ENCODE measurements around the gene NNMT.

The NNMT gene

DNA sequence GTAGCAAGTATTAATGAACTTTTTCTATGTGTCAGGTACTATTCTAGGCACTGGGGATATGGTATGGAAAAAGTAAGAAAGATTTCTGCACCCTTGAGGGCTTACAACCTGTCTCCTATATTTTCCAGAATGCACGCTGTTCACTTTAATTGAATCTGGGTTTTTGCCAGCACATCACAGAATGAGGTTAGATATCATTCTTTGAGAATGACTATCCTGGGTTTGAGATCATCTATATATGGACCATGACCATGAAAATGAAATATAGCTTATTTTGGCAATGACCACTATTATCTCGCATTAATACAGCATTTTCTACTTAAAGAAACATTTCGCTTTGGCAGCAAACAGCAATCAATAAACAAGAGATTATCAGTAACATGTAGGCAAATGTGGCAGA lies 57.2 kb downstream of the NNMT start:
- DNase-seq = no peak

DNA sequence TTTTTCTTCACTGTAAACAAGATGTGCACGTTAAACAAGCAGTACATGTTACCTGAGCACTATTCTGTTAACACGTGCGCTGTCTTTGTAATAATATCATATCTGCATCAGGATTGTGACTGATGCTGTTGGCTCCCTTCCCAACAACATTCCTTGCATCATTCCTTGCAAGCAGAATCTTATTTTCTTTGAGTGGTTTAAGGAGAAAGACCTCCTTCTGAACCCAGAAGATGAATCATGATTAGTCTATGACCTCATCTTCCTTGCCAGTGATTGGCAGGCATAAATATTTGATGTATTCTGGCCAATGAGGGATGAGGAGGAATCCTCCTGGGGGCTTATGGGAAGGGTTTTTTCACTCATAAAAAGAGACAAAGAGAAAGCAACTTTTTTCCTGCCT lies 57.9 kb downstream of the NNMT start:
- DNase-seq = no peak

DNA sequence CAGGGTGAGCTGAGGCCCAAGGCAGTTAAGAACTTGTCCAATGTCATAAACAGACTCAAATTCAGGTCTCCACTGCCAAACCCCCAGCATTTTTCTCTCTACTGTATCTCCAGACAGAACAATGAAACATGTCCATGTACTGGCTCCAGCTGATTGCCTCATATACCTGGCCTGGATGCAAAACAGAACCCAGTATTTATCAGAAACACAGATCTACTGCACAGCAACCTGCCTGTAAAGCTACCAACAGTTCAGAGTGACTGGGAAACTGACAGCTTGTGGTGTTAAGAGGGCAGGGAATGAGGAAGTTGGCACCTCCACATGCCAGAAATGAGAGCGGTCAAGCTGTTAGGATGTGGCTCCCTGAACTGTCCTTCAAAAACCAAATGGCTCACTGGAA lies 62.5 kb downstream of the NNMT start:
- no peak for DNase-seq

DNA sequence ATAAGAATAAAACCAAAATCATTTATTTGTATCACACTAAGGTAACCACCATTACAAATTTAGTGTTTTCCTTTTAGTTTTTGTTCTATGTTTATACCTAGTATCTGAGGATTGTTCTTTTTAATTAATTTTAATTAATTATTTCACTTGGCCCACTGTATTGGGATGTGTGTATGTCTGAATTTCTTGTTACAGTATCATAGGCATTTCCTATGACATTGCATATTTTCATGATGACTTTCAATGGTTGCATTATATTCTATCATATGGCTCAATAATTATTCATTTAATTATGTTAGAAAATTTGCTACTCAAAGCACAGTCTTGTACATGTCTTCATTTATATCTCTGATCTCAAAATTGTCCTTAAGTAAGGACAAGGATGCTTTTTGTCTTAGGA lies 63.1 kb downstream of the NNMT start:
- DNase-seq = no peak

DNA sequence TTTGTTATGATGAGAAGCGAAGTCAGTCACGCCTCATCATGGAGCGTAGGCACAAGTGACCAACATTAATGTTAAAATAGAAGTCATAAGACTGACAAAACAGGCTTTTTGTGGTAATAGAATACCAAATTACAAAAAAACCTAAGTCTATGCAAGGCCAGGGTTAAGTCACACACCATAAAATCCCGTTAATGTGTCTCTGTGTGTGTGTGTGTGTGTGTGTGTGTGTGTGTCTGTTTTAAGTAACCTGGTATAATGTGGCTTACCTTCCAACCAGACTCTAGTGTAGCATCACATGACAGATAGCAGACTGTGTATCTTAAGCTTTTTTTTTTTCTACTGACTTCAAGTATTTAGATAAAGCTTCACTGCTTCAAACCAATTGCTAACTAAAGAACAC lies 66.1 kb downstream of the NNMT start:
- DNase-seq = no peak

DNA sequence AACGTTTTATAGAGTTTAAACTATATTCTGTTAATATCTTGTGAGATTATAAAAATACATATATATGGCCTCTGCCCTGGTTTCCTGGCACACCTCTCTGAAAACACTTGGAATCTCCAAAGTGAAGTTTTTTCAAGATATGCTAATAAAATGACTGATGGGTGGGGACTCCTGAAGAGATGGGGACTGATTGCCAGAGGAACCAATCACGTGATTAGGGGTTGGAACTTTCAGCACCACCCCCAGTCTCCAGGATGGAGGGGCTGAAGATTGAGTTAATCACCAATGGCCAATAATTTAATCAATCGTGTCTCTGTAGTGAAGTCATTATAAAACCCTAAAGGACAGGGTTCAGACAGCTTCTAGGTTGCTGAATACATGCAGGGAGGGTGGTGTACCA lies 66.8 kb downstream of the NNMT start:
- no peak for DNase-seq

All from activated CD4-positive, CD25-positive, alpha-beta regulatory T cell (primary cell).